Trophoblast cell (in vitro differentiated cells and primary cell): Measurements from ENCODE around the gene IKZF5. TPM values are rescaled to one million over a fixed set of nuclear protein-coding genes. Genes with fewer than 3 reads are reported as not detected.
A peak's percentile ranks its signal among the peaks of the same experiment; 100 is the strongest.

Experiments
- DNase-seq, 2 donors: peaks; one replicate each; pipeline ENCODE4 v3.0.0-alpha.2; 2016
- H2AFZ ChIP-seq: 2 replicates; pipeline ENCODE4 v1.6.1; 2013; ENCODE audit warnings: low read length, moderate library complexity, mild to moderate bottlenecking; ENCODE audit not compliant: insufficient read depth, poor library complexity
- H2AK5ac ChIP-seq: 2 replicates; pipeline ENCODE4 v1.6.1; 2013; ENCODE audit warnings: mild to moderate bottlenecking, low read length
- H2BK120ac ChIP-seq: 2 replicates; pipeline ENCODE4 v1.6.1; 2013; ENCODE audit warnings: low read length, mild to moderate bottlenecking, moderate library complexity; ENCODE audit not compliant: insufficient read depth, poor library complexity
- H2BK12ac ChIP-seq: 2 replicates; pipeline ENCODE4 v1.6.1; 2013; ENCODE audit warnings: mild to moderate bottlenecking, low read length, moderate library complexity
- H2BK5ac ChIP-seq: 2 replicates; pipeline ENCODE4 v1.6.1; 2013; ENCODE audit warnings: low read length, low read depth, moderate library complexity, mild to moderate bottlenecking; ENCODE audit not compliant: poor library complexity
- H3K14ac ChIP-seq: 2 replicates; pipeline ENCODE4 v1.6.1; 2013; ENCODE audit warnings: mild to moderate bottlenecking, low read length
- H3K18ac ChIP-seq: 2 replicates; pipeline ENCODE4 v1.6.1; 2013; ENCODE audit warnings: mild to moderate bottlenecking, low read length
- H3K23ac ChIP-seq: 2 replicates; pipeline ENCODE4 v1.6.1; 2013; ENCODE audit warnings: low read length
- H3K27ac ChIP-seq: 2 replicates; pipeline ENCODE4 v1.5.1; 2013; ENCODE audit warnings: low read depth, mild to moderate bottlenecking, inconsistent platforms, low read length, moderate library complexity
- H3K27me3 ChIP-seq: 2 replicates; pipeline ENCODE4 v1.6.1; 2013; ENCODE audit warnings: inconsistent platforms, mild to moderate bottlenecking, low read length, moderate library complexity; ENCODE audit not compliant: insufficient read depth
- H3K36me3 ChIP-seq, 2 experiments: 1 replicate in 1 of 2; 2 replicates in 1 of 2; pipeline ENCODE4 v1.6.1; 2013; ENCODE audit warnings: low read length in 2 of 2, mild to moderate bottlenecking in 2 of 2, moderate library complexity in 1 of 2; ENCODE audit not compliant: insufficient read depth in 2 of 2, control insufficient read depth in 1 of 2
- H3K4ac ChIP-seq: 2 replicates; pipeline ENCODE4 v1.6.1; 2013; ENCODE audit warnings: low read depth, mild to moderate bottlenecking, low read length, moderate library complexity
- H3K4me1 ChIP-seq, 2 experiments: 1 replicate in 1 of 2; 2 replicates in 1 of 2; pipeline ENCODE4 v1.6.1; 2013; ENCODE audit warnings: low read length in 2 of 2, mild to moderate bottlenecking in 2 of 2, moderate library complexity in 1 of 2; ENCODE audit not compliant: insufficient read depth in 2 of 2, control insufficient read depth in 1 of 2
- H3K4me2 ChIP-seq: 2 replicates; pipeline ENCODE4 v1.6.1; 2013; ENCODE audit warnings: inconsistent platforms, mild to moderate bottlenecking, low read length, moderate library complexity
- H3K4me3 ChIP-seq: 2 replicates; pipeline ENCODE4 v1.5.1; 2013; ENCODE audit warnings: mild to moderate bottlenecking, low read depth, low read length, inconsistent platforms
- H3K79me1 ChIP-seq: one replicate; pipeline ENCODE4 v1.6.1; 2013; ENCODE audit warnings: low read length
- H3K79me2 ChIP-seq: 2 replicates; pipeline ENCODE4 v1.6.1; 2013; ENCODE audit warnings: low read length, mild to moderate bottlenecking; ENCODE audit not compliant: control insufficient read depth, insufficient read depth, poor library complexity
- H3K9ac ChIP-seq: 2 replicates; pipeline ENCODE4 v1.6.1; 2013; ENCODE audit warnings: mild to moderate bottlenecking, low read length
- H3K9me3 ChIP-seq: 2 replicates; pipeline ENCODE4 v1.6.1; 2013; ENCODE audit warnings: low read depth, mild to moderate bottlenecking, control low read depth, inconsistent platforms, low read length; ENCODE audit not compliant: insufficient read depth
- H4K12ac ChIP-seq: 2 replicates; pipeline ENCODE4 v1.6.1; 2013; ENCODE audit warnings: low read depth, mild to moderate bottlenecking, low read length, moderate library complexity
- H4K8ac ChIP-seq: 2 replicates; pipeline ENCODE4 v1.6.1; 2013; ENCODE audit warnings: low read depth, mild to moderate bottlenecking, low read length, moderate library complexity
- H4K91ac ChIP-seq: one replicate; pipeline ENCODE4 v1.6.1; 2013; ENCODE audit warnings: low read depth, mild to moderate bottlenecking, low read length, moderate library complexity
- WGBS: extraction: QIAGEN DNeasy Blood & Tissue Kit; methylation state at CpG from one replicate; pipeline ENCODE4 v1.1.7; 2013; ENCODE audit warnings: missing lambda C conversion rate; ENCODE audit not compliant: insufficient read length, insufficient coverage; ENCODE audit errors: extremely low coverage; 5-methylcytosine and 5-hydroxymethylcytosine counted together
- polyA plus RNA-seq: library from polyadenylated mRNA; stranded (reverse); fragments of 200-250 nt; gene quantifications from 2 replicates; pipeline ENCODE4 v1.2.3, GENCODE V29; 2013

The IKZF5 gene, protein sequence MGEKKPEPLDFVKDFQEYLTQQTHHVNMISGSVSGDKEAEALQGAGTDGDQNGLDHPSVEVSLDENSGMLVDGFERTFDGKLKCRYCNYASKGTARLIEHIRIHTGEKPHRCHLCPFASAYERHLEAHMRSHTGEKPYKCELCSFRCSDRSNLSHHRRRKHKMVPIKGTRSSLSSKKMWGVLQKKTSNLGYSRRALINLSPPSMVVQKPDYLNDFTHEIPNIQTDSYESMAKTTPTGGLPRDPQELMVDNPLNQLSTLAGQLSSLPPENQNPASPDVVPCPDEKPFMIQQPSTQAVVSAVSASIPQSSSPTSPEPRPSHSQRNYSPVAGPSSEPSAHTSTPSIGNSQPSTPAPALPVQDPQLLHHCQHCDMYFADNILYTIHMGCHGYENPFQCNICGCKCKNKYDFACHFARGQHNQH
- 8.3 and 9.9 TPM in 2 replicates for polyA plus RNA-seq

DNA sequence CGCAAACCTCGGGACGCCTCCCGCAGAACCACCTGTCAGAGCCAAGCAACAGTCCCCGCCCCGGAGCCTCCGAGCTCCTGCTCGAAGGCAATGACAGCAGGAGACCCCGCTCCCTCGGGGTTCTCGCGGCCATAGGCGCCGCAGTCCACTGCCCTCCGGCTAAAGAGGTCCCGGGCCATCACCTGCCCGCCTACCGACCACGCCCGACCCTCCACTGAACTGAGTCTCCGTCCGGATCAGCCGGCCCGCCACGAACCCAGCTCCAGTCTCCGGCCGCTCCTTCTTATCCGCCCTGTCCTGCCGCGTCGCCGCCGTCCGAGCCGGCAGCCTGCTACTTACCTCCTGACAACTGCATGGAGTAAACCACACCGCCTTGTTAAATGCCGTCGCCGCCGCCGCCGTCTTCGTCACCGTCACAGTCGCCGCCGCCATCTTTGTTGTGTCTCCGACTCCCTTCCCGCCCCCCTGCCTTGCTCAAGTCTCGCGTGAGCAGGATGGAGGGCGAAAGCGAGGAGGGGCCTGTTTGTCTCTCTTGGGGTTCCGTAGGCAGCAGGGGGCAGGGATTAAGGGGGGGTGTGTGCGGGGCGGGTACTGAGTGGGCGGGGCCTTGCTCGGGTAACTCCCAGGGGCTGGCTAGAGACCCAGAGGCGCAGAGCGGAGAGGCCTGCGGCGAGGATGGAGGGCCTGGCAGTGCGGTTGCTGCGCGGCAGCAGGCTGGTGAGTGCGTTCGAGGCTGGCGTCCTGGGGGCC is at the start of gene IKZF5, which contains the start of gene ACADSB:
IKZF5 (minus strand) TSS at position 441 of the 750 bp plus-strand sequence. CDS start 10,170 bp downstream, outside the sequence.
ACADSB (plus strand) TSS at position 652 of the 750 bp plus-strand sequence; CDS start at position 676, 24 bp downstream.
- H3K9me3 ChIP-seq = peaks cover 2% of the 10 kb centered on the region
- H3K79me2 ChIP-seq = peaks cover 11% of the 10 kb centered on the region
- H2BK120ac ChIP-seq = peak within 1 kb of the TSS; percentile 67
- H3K18ac ChIP-seq = peak within 1 kb of the TSS; percentile 82
- peak within 1 kb of the TSS; percentile 85 for H4K91ac ChIP-seq
- H3K27me3 ChIP-seq = no peaks in the 10 kb centered on the region
- DNase-seq = peak; percentile 95 to 98
- peaks cover 0 to 5% of the 10 kb centered on the region in 2 experiments for H3K4me1 ChIP-seq
- H3K4ac ChIP-seq = peak within 1 kb of the TSS; percentile 69
- peak within 1 kb of the TSS; percentile 99 for H3K4me2 ChIP-seq
- H2AK5ac ChIP-seq = peak within 1 kb of the TSS; percentile 30
- peak within 1 kb of the TSS; percentile 85 for H3K9ac ChIP-seq
- H4K8ac ChIP-seq = peak within 1 kb of the TSS; percentile 87
- peaks cover 7% of the 10 kb centered on the region for H3K79me1 ChIP-seq
- peak within 1 kb of the TSS; percentile 98 for H3K4me3 ChIP-seq
- H3K23ac ChIP-seq = no peak within 1 kb of the TSS
- no peak within 1 kb of the TSS for H2BK12ac ChIP-seq
- peak within 1 kb of the TSS; percentile 97 for H2AFZ ChIP-seq
- peak within 1 kb of the TSS; percentile 81 for H3K14ac ChIP-seq
- no CpG with 5 or more reads among the region's 68 CpGs for WGBS
- peak within 1 kb of the TSS; percentile 95 for H4K12ac ChIP-seq
- H3K36me3 ChIP-seq = no peaks in the 10 kb centered on the region
- H2BK5ac ChIP-seq = peak within 1 kb of the TSS; percentile 75
- peak within 1 kb of the TSS; percentile 75 for H3K27ac ChIP-seq

DNA sequence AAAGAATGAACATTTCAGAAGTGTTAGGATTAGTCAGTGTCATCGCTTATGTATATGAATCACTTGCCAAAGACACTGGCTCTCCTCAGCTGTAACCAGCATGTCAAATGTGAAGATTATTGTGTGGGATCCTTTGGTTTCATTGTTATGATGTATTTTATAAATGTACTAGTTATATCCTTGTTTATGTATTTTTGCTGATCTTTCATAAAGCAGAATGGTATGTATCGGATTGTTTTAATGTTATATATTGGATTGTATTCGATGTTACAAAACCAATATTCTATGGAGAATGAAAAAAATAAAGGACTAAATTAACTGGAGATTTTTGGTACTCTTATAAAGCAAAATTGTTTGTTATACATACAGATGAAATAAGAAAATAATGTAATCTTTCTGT is 49.4 kb upstream of the IKZF5 start:
- no peaks in the 10 kb centered on the region for H3K4me1 ChIP-seq
- no peak overlapping the region for H3K18ac ChIP-seq
- H3K36me3 ChIP-seq = no peaks in the 10 kb centered on the region
- peaks cover 1% of the 10 kb centered on the region for H3K9me3 ChIP-seq
- no peak overlapping the region for H3K4ac ChIP-seq
- H4K8ac ChIP-seq = no peak overlapping the region
- H2AFZ ChIP-seq = no peak overlapping the region
- no peak overlapping the region for H4K12ac ChIP-seq
- H2BK12ac ChIP-seq = no peak overlapping the region
- no peak overlapping the region for H3K14ac ChIP-seq
- H3K4me2 ChIP-seq = no peak overlapping the region
- H3K79me1 ChIP-seq = no peaks in the 10 kb centered on the region
- no peak overlapping the region for H2AK5ac ChIP-seq
- no peaks in the 10 kb centered on the region for H3K27me3 ChIP-seq
- H3K79me2 ChIP-seq = no peaks in the 10 kb centered on the region
- H3K23ac ChIP-seq = no peak overlapping the region
- no peak for DNase-seq
- H2BK120ac ChIP-seq = no peak overlapping the region
- no peak overlapping the region for H2BK5ac ChIP-seq
- H3K9ac ChIP-seq = no peak overlapping the region
- H3K27ac ChIP-seq = no peak overlapping the region
- H3K4me3 ChIP-seq = no peak overlapping the region
- 100% methylated on average over 1 of the region's 3 CpGs for WGBS
- no peak overlapping the region for H4K91ac ChIP-seq

DNA sequence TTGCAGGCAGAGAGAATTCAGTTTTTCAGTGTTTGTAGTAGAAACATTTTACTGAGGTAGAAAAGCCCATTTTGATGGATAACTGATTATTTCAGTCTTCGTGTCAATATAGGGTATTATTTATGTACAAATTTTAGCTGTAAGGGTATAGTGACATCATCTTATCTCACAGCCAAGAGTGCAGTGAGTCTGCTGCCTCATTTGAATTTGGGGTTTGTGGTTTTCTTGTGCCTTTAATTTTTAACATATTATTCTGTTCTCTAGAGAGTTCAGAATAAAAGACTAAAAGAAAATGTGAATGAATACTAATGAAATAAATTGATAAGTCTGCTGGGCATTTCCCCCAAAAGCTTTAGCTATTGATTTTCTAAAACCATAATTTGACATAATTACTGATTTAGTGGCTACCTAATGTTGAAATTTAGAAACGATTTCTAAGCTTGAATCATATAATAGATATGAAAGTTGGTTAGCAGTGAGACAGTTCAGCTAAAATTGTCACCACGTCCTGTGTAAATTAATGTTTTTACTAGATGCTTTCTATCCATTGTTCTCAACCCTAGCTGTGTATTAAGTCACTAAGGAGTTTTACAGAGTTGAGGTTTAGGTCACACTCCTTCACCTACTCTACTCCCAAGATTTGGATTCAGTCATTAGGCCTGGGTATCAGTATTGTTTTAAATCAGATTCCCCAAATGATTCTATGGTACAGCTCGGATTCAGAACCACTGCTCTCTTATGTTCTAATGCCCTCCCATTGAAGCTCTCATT is 37.6 kb upstream of the IKZF5 start:
- H2AK5ac ChIP-seq = no peak overlapping the region
- H2BK120ac ChIP-seq = no peak overlapping the region
- no peak overlapping the region for H3K18ac ChIP-seq
- no peaks in the 10 kb centered on the region for H3K4me1 ChIP-seq
- no peak overlapping the region for H2AFZ ChIP-seq
- H4K8ac ChIP-seq = no peak overlapping the region
- H3K9me3 ChIP-seq = no peaks in the 10 kb centered on the region
- H3K4ac ChIP-seq = no peak overlapping the region
- no peak overlapping the region for H4K91ac ChIP-seq
- no peak overlapping the region for H3K27ac ChIP-seq
- H3K9ac ChIP-seq = no peak overlapping the region
- no peak overlapping the region for H3K4me3 ChIP-seq
- WGBS = no CpG with 5 or more reads among the region's 4 CpGs
- H3K79me2 ChIP-seq = no peaks in the 10 kb centered on the region
- no peaks in the 10 kb centered on the region for H3K79me1 ChIP-seq
- H2BK12ac ChIP-seq = no peak overlapping the region
- no peaks in the 10 kb centered on the region for H3K27me3 ChIP-seq
- H3K36me3 ChIP-seq = no peaks in the 10 kb centered on the region
- no peak for DNase-seq
- H4K12ac ChIP-seq = no peak overlapping the region
- no peak overlapping the region for H3K23ac ChIP-seq
- no peak overlapping the region for H3K4me2 ChIP-seq
- no peak overlapping the region for H2BK5ac ChIP-seq
- H3K14ac ChIP-seq = no peak overlapping the region

DNA sequence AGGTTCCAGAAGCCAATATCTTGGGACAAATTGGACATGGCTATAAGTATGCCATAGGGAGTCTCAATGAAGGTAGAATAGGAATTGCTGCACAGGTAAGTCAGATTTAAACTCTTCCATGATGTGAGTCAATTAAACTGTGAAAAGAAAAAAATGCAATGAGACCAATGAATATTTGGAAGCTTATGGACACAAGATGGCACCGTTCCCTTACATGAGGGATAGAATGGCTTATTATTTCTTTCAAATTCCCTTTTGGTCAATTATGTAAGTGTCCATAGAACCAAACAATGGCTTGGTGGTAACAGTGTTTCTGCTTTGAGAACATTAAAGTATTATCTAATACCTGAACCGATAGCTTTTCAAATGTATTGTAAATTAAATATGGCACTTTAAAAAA is 35.8 kb upstream of the IKZF5 start:
- H4K8ac ChIP-seq = no peak overlapping the region
- no peaks in the 10 kb centered on the region for H3K27me3 ChIP-seq
- H3K79me1 ChIP-seq = no peaks in the 10 kb centered on the region
- H3K4me1 ChIP-seq = no peaks in the 10 kb centered on the region
- no peak overlapping the region for H3K4me2 ChIP-seq
- no peaks in the 10 kb centered on the region for H3K36me3 ChIP-seq
- H4K91ac ChIP-seq = no peak overlapping the region
- H3K4me3 ChIP-seq = no peak overlapping the region
- no peak overlapping the region for H3K4ac ChIP-seq
- H2BK12ac ChIP-seq = no peak overlapping the region
- H3K9me3 ChIP-seq = no peaks in the 10 kb centered on the region
- no peak overlapping the region for H2BK5ac ChIP-seq
- no peak overlapping the region for H3K23ac ChIP-seq
- no peak overlapping the region for H2AFZ ChIP-seq
- H3K14ac ChIP-seq = no peak overlapping the region
- no peak overlapping the region for H4K12ac ChIP-seq
- H3K18ac ChIP-seq = no peak overlapping the region
- H3K9ac ChIP-seq = no peak overlapping the region
- H3K79me2 ChIP-seq = no peaks in the 10 kb centered on the region
- DNase-seq = peak in 1 of 2 donors; percentile 3
- no peak overlapping the region for H2BK120ac ChIP-seq
- no CpG with 5 or more reads among the region's 2 CpGs for WGBS
- no peak overlapping the region for H3K27ac ChIP-seq
- H2AK5ac ChIP-seq = no peak overlapping the region
